ENCODE data around the gene F10. TPM values are rescaled to one million over a fixed set of nuclear protein-coding genes. Genes with fewer than 3 reads are reported as not detected.

F10 gene
- total RNA-seq, 2 donors from 2014 or later = 10.2 to 48.0 TPM

DNA sequence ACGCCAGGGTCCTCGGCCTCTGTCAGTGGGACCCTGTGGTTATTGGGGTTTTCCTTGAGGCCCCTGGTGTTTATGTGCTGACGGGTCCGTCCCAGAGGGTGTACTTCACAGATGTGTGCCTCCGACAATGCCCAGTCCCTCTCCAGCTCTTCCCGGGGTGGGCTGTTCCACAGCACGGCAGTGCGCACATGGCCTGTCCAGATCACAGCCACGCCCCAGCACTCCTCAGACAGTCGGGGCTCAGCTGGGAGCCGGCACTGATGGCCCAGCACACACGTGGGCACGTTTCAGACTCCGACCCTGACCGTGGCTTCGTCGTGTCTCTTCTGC is 33.9 kb upstream of the F10 start:
- Histone ChIP-seq H3K4me3 (no peak overlapping the region), H3K9me3 (no peaks in the 10 kb centered on the region), H3K4me1 (replicated peaks) (no peaks in the 10 kb centered on the region), H3K36me3 (no peaks in the 10 kb centered on the region), H3K27ac (no peak overlapping the region), H3K27me3 (replicated peaks; ENCODE audit: insufficient read depth) (no peaks in the 10 kb centered on the region)
- intact Hi-C loops (cut with DNase I) = no loop called here
- WGBS = 88% methylated on average over 15 of the region's 17 CpGs
- no peak for DNase-seq (ENCODE audit: low spot score)
- no peak for TF ChIP-seq POLR2A (IDR thresholded peaks at IDR 0.05)
- TF ChIP-seq, protein P1, sequence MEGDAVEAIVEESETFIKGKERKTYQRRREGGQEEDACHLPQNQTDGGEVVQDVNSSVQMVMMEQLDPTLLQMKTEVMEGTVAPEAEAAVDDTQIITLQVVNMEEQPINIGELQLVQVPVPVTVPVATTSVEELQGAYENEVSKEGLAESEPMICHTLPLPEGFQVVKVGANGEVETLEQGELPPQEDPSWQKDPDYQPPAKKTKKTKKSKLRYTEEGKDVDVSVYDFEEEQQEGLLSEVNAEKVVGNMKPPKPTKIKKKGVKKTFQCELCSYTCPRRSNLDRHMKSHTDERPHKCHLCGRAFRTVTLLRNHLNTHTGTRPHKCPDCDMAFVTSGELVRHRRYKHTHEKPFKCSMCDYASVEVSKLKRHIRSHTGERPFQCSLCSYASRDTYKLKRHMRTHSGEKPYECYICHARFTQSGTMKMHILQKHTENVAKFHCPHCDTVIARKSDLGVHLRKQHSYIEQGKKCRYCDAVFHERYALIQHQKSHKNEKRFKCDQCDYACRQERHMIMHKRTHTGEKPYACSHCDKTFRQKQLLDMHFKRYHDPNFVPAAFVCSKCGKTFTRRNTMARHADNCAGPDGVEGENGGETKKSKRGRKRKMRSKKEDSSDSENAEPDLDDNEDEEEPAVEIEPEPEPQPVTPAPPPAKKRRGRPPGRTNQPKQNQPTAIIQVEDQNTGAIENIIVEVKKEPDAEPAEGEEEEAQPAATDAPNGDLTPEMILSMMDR (IDR thresholded peaks at IDR 0.05) = no peak
- TF ChIP-seq POLR2AphosphoS5 (IDR thresholded peaks at IDR 0.05) = no peak

DNA sequence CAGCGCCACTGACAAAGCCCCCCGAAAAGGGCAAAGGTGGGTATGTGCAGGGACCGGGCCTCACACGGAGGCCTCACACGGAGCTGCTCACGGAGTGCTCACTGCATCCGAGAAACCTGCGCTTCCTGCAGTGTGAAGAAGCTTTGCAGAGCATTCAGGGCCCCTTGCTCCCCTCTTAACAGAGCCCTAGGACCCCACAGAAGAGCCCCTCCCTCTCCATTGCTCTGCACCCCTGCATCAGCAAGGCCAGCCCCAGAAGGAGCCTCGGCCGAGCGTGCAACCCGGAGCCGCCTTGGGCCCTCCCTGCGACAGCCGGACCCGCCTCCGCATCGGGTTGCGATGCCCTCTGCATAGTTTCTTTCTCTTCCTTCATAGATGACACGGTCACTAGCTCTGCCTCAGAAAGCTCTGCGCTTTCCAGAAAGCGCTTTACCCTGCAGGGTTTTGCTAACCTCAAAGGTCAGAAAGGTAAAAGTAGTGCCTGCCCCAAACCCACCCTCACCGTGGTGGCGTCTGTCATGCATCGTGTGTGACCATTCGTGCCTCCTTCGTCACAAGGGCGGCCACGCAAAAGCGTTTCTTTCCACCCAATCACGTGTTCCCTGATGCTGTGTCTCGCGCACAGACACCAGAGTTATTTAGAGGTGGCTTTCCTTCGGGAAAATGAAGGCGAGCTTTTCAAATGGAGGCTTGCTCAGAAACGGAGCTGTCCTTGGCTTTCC is 32.7 kb upstream of the F10 start:
- intact Hi-C loops (cut with DNase I) = no loop called here
- TF ChIP-seq POLR2AphosphoS5 (IDR thresholded peaks at IDR 0.05) (no peak), POLR2A (IDR thresholded peaks at IDR 0.05) (no peak)
- TF ChIP-seq, protein P1 (IDR thresholded peaks at IDR 0.05) = no peak

DNA sequence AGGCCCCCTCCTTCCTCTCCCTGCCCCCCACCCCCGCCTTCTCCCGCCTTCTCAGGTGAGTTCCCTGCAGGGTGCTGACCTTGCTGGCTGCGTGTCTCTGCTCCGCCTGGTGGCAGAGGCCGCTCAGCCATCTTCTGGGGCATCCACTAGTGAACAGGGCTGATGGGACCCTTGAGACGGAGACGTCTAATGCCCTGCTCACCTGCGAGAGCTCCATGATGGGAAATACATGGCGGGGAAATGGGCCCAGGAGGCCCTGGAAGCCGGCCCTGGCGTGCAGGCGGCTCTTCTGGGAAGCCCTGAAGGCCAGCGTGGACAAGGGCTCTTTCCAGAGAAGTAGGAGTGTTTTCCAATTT is 32.2 kb upstream of the F10 start:
- no peaks in the 10 kb centered on the region for H3K36me3 ChIP-seq
- no peaks in the 10 kb centered on the region for H3K9me3 ChIP-seq
- intact Hi-C loops (cut with DNase I) = no loop called here
- DNase-seq (ENCODE audit: low spot score) = no peak
- H3K4me1 ChIP-seq (replicated peaks) = no peaks in the 10 kb centered on the region
- 86% methylated on average over 13 of the region's 13 CpGs for WGBS
- H3K27ac ChIP-seq = no peak overlapping the region
- no peak overlapping the region for H3K4me3 ChIP-seq
- no peaks in the 10 kb centered on the region for H3K27me3 ChIP-seq (replicated peaks; ENCODE audit: insufficient read depth)
- no peak for TF ChIP-seq POLR2AphosphoS5 (IDR thresholded peaks at IDR 0.05)
- TF ChIP-seq, protein P1 (IDR thresholded peaks at IDR 0.05) = no peak

More for the DNA sequence above, 32.7 kb upstream of the F10 start:
- Histone ChIP-seq H3K27me3 (replicated peaks; ENCODE audit: insufficient read depth) (no peaks in the 10 kb centered on the region), H3K4me1 (replicated peaks) (no peaks in the 10 kb centered on the region), H3K9me3 (no peaks in the 10 kb centered on the region), H3K27ac (no peak overlapping the region), H3K36me3 (no peaks in the 10 kb centered on the region), H3K4me3 (no peak overlapping the region)
- WGBS = 84% methylated on average over 36 of the region's 36 CpGs
- no peak for DNase-seq (ENCODE audit: low spot score)

DNA sequence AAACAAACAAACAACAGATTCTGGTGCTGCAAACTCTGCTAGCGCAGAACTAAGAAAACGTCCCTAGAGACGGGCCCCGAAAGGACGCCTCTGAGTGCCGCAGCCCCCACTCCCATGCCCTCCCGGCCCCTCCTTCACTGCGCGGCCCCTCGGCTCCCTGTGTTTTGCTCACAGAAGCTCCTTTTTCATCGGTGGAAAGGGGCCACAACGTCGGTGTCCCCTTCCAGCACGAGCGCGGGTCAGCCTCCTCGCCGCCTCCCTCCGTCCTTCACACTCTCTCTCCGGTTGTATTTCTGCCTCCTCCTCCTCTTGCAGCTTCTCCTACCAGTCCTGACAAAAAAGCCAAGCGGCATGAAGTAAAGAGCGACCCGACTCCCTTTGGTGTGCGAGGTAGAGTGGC is 31.8 kb upstream of the F10 start:
- intact Hi-C loops (cut with DNase I) = no loop called here
- 90% methylated on average over 24 of the region's 24 CpGs for WGBS
- Histone ChIP-seq H3K36me3 (no peaks in the 10 kb centered on the region), H3K4me1 (replicated peaks) (no peaks in the 10 kb centered on the region), H3K9me3 (no peaks in the 10 kb centered on the region), H3K4me3 (no peak overlapping the region), H3K27me3 (replicated peaks; ENCODE audit: insufficient read depth) (no peaks in the 10 kb centered on the region), H3K27ac (no peak overlapping the region)
- DNase-seq (ENCODE audit: low spot score) = no peak
- TF ChIP-seq POLR2AphosphoS5 (IDR thresholded peaks at IDR 0.05) = no peak
- TF ChIP-seq, protein P1 (IDR thresholded peaks at IDR 0.05) = no peak
- no peak for TF ChIP-seq POLR2A (IDR thresholded peaks at IDR 0.05)

DNA sequence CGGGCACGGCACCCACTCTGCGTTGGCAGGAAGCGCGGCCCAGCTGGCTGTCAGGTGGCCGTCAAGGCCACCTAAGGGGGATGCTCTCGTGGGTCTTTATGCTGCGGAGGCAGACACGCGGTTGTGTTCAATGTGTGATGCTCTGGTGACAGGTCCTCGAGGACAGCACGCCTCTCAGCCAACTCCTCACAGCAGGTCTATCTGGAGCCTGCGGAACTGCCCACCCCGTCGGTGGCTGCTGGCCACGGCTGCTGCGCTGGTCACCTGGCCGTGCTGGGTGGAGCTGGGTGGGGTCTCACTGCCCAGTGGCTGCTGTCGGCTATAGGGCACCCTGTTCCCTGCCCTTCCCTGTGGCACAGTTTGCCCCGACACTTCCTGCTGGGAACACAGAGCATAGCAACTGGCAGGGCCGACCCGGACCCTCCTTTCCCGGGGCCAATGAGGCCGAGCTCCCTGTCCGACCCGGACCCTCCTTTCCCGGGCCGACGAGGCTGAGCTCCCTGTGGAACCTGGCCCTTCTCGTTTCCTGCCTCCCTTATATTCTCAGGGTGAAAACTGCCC is 31.3 kb upstream of the F10 start:
- no peak for DNase-seq (ENCODE audit: low spot score)
- WGBS = 87% methylated on average over 30 of the region's 30 CpGs

More for the DNA sequence above, 31.3 kb upstream of the F10 start:
- Histone ChIP-seq H3K4me3 (no peak overlapping the region), H3K27me3 (replicated peaks; ENCODE audit: insufficient read depth) (no peaks in the 10 kb centered on the region), H3K4me1 (replicated peaks) (no peaks in the 10 kb centered on the region), H3K36me3 (no peaks in the 10 kb centered on the region), H3K9me3 (no peaks in the 10 kb centered on the region), H3K27ac (no peak overlapping the region)
- intact Hi-C loops (cut with DNase I) = no loop called here
- TF ChIP-seq POLR2A (IDR thresholded peaks at IDR 0.05) (no peak), POLR2AphosphoS5 (IDR thresholded peaks at IDR 0.05) (no peak)
- TF ChIP-seq, protein P1 (IDR thresholded peaks at IDR 0.05) = no peak

All from prostate gland (tissue), 2 donors.